Measurements from ENCODE around the gene ZNF718. TPM values are rescaled to one million over a fixed set of nuclear protein-coding genes. Genes with fewer than 3 reads are reported as not detected.

Gene ZNF718
- total RNA-seq, 1 donor from 2014 or later: 10.3 TPM

- Mint-ChIP-seq H3K9me3 (ENCODE audit: low read depth) (peaks cover 66% of the 10 kb centered on the region), H3K4me1 (ENCODE audit: low read depth) (no peaks in the 10 kb centered on the region), H3K27me3 (no peaks in the 10 kb centered on the region), H3K36me3 (ENCODE audit: insufficient read depth) (peaks cover 10% of the 10 kb centered on the region), H3K27ac (no peak overlapping the region), H3K4me3 (ENCODE audit: low read depth) (no peak overlapping the region)
- no peak for DNase-seq (ENCODE audit: low spot score, unreplicated experiment)
- no peak for TF ChIP-seq CTCF (IDR thresholded peaks at IDR 0.05; ENCODE audit: unreplicated experiment)
These were observed 17.2 kb upstream of the ZNF718 start for GRCh38 chr4:107083-107443.

- no peak overlapping the region for H3K4me3 Mint-ChIP-seq (ENCODE audit: low read depth)
- H3K9me3 Mint-ChIP-seq (ENCODE audit: low read depth): peaks cover 62% of the 10 kb centered on the region
- H3K27me3 Mint-ChIP-seq: no peaks in the 10 kb centered on the region
- no peaks in the 10 kb centered on the region for H3K4me1 Mint-ChIP-seq (ENCODE audit: low read depth)
- no peak for DNase-seq (ENCODE audit: low spot score, unreplicated experiment)
- no peak overlapping the region for H3K27ac Mint-ChIP-seq
- peaks cover 10% of the 10 kb centered on the region for H3K36me3 Mint-ChIP-seq (ENCODE audit: insufficient read depth)
- TF ChIP-seq CTCF (IDR thresholded peaks at IDR 0.05; ENCODE audit: unreplicated experiment): no peak
These were observed 16.6 kb upstream of the ZNF718 start for GRCh38 chr4:107444-108429.

GRCh38 chr4:112771-113170 is 11.5 kb upstream of the ZNF718 start:
- H3K36me3 Mint-ChIP-seq (ENCODE audit: insufficient read depth): peaks cover 8% of the 10 kb centered on the region
- no peak for DNase-seq (ENCODE audit: low spot score, unreplicated experiment)
- H3K9me3 Mint-ChIP-seq (ENCODE audit: low read depth): peaks cover 60% of the 10 kb centered on the region
- no peak for TF ChIP-seq CTCF (IDR thresholded peaks at IDR 0.05; ENCODE audit: unreplicated experiment)
- H3K27ac Mint-ChIP-seq: no peak overlapping the region
- H3K27me3 Mint-ChIP-seq: no peaks in the 10 kb centered on the region
- H3K4me3 Mint-ChIP-seq (ENCODE audit: low read depth): no peak overlapping the region
- no peaks in the 10 kb centered on the region for H3K4me1 Mint-ChIP-seq (ENCODE audit: low read depth)

- no peaks in the 10 kb centered on the region for H3K4me1 Mint-ChIP-seq (ENCODE audit: low read depth)
- no peak overlapping the region for H3K4me3 Mint-ChIP-seq (ENCODE audit: low read depth)
- DNase-seq (ENCODE audit: low spot score, unreplicated experiment): no peak
- H3K36me3 Mint-ChIP-seq (ENCODE audit: insufficient read depth): peaks cover 7% of the 10 kb centered on the region
- no peaks in the 10 kb centered on the region for H3K27me3 Mint-ChIP-seq
- TF ChIP-seq CTCF (IDR thresholded peaks at IDR 0.05; ENCODE audit: unreplicated experiment): no peak
- peaks cover 55% of the 10 kb centered on the region for H3K9me3 Mint-ChIP-seq (ENCODE audit: low read depth)
- H3K27ac Mint-ChIP-seq: no peak overlapping the region
These were observed 10.6 kb upstream of the ZNF718 start for GRCh38 chr4:113732-114131.

- H3K27me3 Mint-ChIP-seq: no peaks in the 10 kb centered on the region
- no peak overlapping the region for H3K27ac Mint-ChIP-seq
- TF ChIP-seq CTCF (IDR thresholded peaks at IDR 0.05; ENCODE audit: unreplicated experiment): no peak
- DNase-seq (ENCODE audit: low spot score, unreplicated experiment): no peak
- H3K4me1 Mint-ChIP-seq (ENCODE audit: low read depth): no peaks in the 10 kb centered on the region
- peaks cover 54% of the 10 kb centered on the region for H3K9me3 Mint-ChIP-seq (ENCODE audit: low read depth)
- H3K4me3 Mint-ChIP-seq (ENCODE audit: low read depth): no peak overlapping the region
- H3K36me3 Mint-ChIP-seq (ENCODE audit: insufficient read depth): peaks cover 4% of the 10 kb centered on the region
These were observed 10.2 kb upstream of the ZNF718 start for GRCh38 chr4:114149-114548.

Measured in progenitor cell of endocrine pancreas (in vitro differentiated cells).